Measurements from ENCODE around the gene MAML2.

Gene MAML2

GRCh38 chr11:96232132-96232531, 110.9 kb downstream of the MAML2 start:
- H3K79me2 ChIP-seq (ENCODE audit: low read length): peaks cover 50% of the 10 kb centered on the region
- H3K36me3 ChIP-seq (replicated peaks; ENCODE audit: insufficient read depth, low read length): no peaks in the 10 kb centered on the region
- TF ChIP-seq EZH2 (optimal IDR thresholded peaks at IDR 0.05; ENCODE audit: low read depth, low read length) (no peak), EZH2phosphoT487 (IDR thresholded peaks at IDR 0.05; ENCODE audit: low read length) (no peak), CTCF (IDR thresholded peaks at IDR 0.05; ENCODE audit: low read length) (no peak)
- H3K9me3 ChIP-seq (replicated peaks; ENCODE audit: insufficient read depth, low read length): no peaks in the 10 kb centered on the region
- no peak overlapping the region for H3K4me3 ChIP-seq (ENCODE audit: low read length)
- no peaks in the 10 kb centered on the region for H3K4me1 ChIP-seq (ENCODE audit: low read length)
- no peak overlapping the region for H3K9ac ChIP-seq (ENCODE audit: low read length)
- H3F3A ChIP-seq (ENCODE audit: insufficient read depth, low read length): no peaks in the 10 kb centered on the region
- H4K20me1 ChIP-seq (ENCODE audit: insufficient read depth, low read length): no peaks in the 10 kb centered on the region
- no peaks in the 10 kb centered on the region for H3K27me3 ChIP-seq (replicated peaks; ENCODE audit: insufficient read depth, low read length)
- H3K9me2 ChIP-seq (replicated peaks; ENCODE audit: insufficient read depth, low read length): no peaks in the 10 kb centered on the region
- DNase-seq: no peak
- no peak overlapping the region for H3K27ac ChIP-seq (ENCODE audit: low read length)
- no peak overlapping the region for H3K4me2 ChIP-seq (ENCODE audit: low read depth, low read length)
- no peak overlapping the region for H2AFZ ChIP-seq (ENCODE audit: low read length)

- Histone ChIP-seq H4K20me1 (ENCODE audit: insufficient read depth, low read length) (no peaks in the 10 kb centered on the region), H3K9me3 (replicated peaks; ENCODE audit: insufficient read depth, low read length) (no peaks in the 10 kb centered on the region), H3K36me3 (replicated peaks; ENCODE audit: insufficient read depth, low read length) (no peaks in the 10 kb centered on the region), H3K79me2 (ENCODE audit: low read length) (peaks cover 50% of the 10 kb centered on the region), H3K27me3 (replicated peaks; ENCODE audit: insufficient read depth, low read length) (no peaks in the 10 kb centered on the region), H3K4me2 (ENCODE audit: low read depth, low read length) (no peak overlapping the region), H3K27ac (ENCODE audit: low read length) (no peak overlapping the region), H3K9me2 (replicated peaks; ENCODE audit: insufficient read depth, low read length) (no peaks in the 10 kb centered on the region), H3K4me3 (ENCODE audit: low read length) (no peak overlapping the region), H3K9ac (ENCODE audit: low read length) (no peak overlapping the region), H2AFZ (ENCODE audit: low read length) (no peak overlapping the region), H3F3A (ENCODE audit: insufficient read depth, low read length) (no peaks in the 10 kb centered on the region), H3K4me1 (ENCODE audit: low read length) (no peaks in the 10 kb centered on the region)
- TF ChIP-seq EZH2 (optimal IDR thresholded peaks at IDR 0.05; ENCODE audit: low read depth, low read length): no peak
- no peak for TF ChIP-seq EZH2phosphoT487 (IDR thresholded peaks at IDR 0.05; ENCODE audit: low read length)
- TF ChIP-seq CTCF (IDR thresholded peaks at IDR 0.05; ENCODE audit: low read length): no peak
- no peak for DNase-seq
Observed at GRCh38 chr11:96230686-96231085, 112.3 kb downstream of the MAML2 start.

- Histone ChIP-seq H3K27ac (ENCODE audit: low read length) (no peak overlapping the region), H3K4me3 (ENCODE audit: low read length) (no peak overlapping the region), H3K36me3 (replicated peaks; ENCODE audit: insufficient read depth, low read length) (no peaks in the 10 kb centered on the region), H3K4me1 (ENCODE audit: low read length) (no peaks in the 10 kb centered on the region), H3K4me2 (ENCODE audit: low read depth, low read length) (no peak overlapping the region), H3K9me3 (replicated peaks; ENCODE audit: insufficient read depth, low read length) (no peaks in the 10 kb centered on the region), H2AFZ (ENCODE audit: low read length) (no peak overlapping the region), H3K79me2 (ENCODE audit: low read length) (peaks cover 46% of the 10 kb centered on the region), H4K20me1 (ENCODE audit: insufficient read depth, low read length) (no peaks in the 10 kb centered on the region), H3K27me3 (replicated peaks; ENCODE audit: insufficient read depth, low read length) (no peaks in the 10 kb centered on the region), H3F3A (ENCODE audit: insufficient read depth, low read length) (no peaks in the 10 kb centered on the region), H3K9ac (ENCODE audit: low read length) (no peak overlapping the region), H3K9me2 (replicated peaks; ENCODE audit: insufficient read depth, low read length) (no peaks in the 10 kb centered on the region)
- TF ChIP-seq CTCF (IDR thresholded peaks at IDR 0.05; ENCODE audit: low read length) (no peak), EZH2phosphoT487 (IDR thresholded peaks at IDR 0.05; ENCODE audit: low read length) (no peak), EZH2 (optimal IDR thresholded peaks at IDR 0.05; ENCODE audit: low read depth, low read length) (no peak)
- DNase-seq: no peak
Observed at GRCh38 chr11:96229354-96229977, 113.5 kb downstream of the MAML2 start.

Measured in MM.1S (cell line).